ENCODE data around the gene CBX6. TPM values are rescaled to one million over a fixed set of nuclear protein-coding genes. Genes with fewer than 3 reads are reported as not detected.
A peak's percentile ranks its signal among the peaks of the same experiment; 100 is the strongest.

The CBX6 gene
- 131 and 136 TPM in 2 replicates for total RNA-seq (2021)
- Bru-seq, nascent RNA = percentile 82 among the genes with signal in this experiment
- BruChase-seq, experiment 1, labeled RNA remaining after a 2-hour chase = percentile 95 among the genes with signal in this experiment
- percentile 98 among the genes with signal in this experiment for BruChase-seq, experiment 2, labeled RNA remaining after a 6-hour chase
- long read RNA-seq, full-length matches to known transcripts = 21 of 99 reads
- long read RNA-seq, partial matches to known transcripts = 48 of 99 reads
- long read RNA-seq, other reads (novel, unspliced or antisense) = 30 of 99 reads

DNA sequence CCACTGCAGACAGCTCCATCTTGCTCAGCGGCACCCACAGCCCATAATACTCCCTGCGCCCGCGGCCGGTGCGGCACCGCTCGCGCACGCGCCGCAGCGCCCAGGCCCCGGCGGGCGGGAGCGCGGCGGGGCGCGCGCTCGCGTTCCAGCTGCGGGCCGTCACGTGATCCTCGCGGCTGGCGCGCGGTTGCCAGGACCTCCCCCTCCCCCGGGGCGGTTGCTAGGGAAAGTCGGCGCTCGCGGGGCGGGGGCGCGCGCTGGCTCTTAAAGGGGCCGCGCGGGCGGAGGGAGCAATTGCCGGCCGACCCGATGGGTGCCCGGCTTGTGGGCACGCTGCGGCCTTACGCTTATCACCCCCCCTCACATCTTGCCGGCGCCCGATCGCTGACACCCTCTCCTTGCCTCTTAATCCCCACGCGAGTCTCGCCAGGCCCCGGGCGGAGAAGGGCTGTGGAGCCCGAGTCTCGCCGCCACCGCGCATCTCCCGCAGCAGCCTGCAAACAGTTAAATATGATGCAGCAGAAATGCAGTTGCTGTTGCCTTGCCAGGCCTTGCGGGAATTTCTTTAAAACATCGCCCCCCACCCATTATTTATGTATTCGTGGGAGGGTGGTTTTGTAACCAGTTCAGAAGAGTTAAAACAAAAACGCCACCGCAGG is at the start of gene CBX6:
Gene CBX6, minus strand, starts transcription at position 45 of the 659 bp plus-strand sequence. Its CDS starts 26 bp downstream, at position 19.
- ChIA-PET POLR2A (ENCODE audit: unreplicated experiment) (interaction anchor here (0.5 to 0.9 kb wide), 4 partner anchors 10 to 341 kb away, joined by 3 to 29 read pairs (median 3); no protein-coding TSS in a partner anchor), CTCF (interaction anchor here (0.6 to 3.3 kb wide), 4 partner anchors 49 to 103 kb away, joined by 3 to 18 read pairs (median 7); no protein-coding TSS in a partner anchor)
- H3K4me3 ChIP-seq = peak within 1 kb of the TSS; percentile 83
- H3K4me2 ChIP-seq = peak within 1 kb of the TSS; percentile 100
- peaks cover 8% of the 10 kb centered on the region; the same call in 1 of the 2 replicates for H3K36me3 ChIP-seq (ENCODE audit: low read depth)
- H3K27ac ChIP-seq = peak within 1 kb of the TSS; percentile 62
- DNase-seq = peak; percentile 73 to 97
- intact Hi-C loops (cut with micrococcal nuclease; ENCODE audit: unreplicated experiment) = loop anchor here (1.0 to 5.0 kb wide), 4 partner anchors 55 to 1165 kb away; no protein-coding TSS in a partner anchor
- H3K4me1 ChIP-seq (replicated peaks; ENCODE audit: insufficient read depth) = peaks cover 28% of the 10 kb centered on the region
- peaks cover 48% of the 10 kb centered on the region for H3F3A ChIP-seq (ENCODE audit: insufficient read depth, low read depth)
- H3K27me3 ChIP-seq (ENCODE audit: insufficient read depth, low read depth) = no peaks in the 10 kb centered on the region
- TF ChIP-seq, protein P1, sequence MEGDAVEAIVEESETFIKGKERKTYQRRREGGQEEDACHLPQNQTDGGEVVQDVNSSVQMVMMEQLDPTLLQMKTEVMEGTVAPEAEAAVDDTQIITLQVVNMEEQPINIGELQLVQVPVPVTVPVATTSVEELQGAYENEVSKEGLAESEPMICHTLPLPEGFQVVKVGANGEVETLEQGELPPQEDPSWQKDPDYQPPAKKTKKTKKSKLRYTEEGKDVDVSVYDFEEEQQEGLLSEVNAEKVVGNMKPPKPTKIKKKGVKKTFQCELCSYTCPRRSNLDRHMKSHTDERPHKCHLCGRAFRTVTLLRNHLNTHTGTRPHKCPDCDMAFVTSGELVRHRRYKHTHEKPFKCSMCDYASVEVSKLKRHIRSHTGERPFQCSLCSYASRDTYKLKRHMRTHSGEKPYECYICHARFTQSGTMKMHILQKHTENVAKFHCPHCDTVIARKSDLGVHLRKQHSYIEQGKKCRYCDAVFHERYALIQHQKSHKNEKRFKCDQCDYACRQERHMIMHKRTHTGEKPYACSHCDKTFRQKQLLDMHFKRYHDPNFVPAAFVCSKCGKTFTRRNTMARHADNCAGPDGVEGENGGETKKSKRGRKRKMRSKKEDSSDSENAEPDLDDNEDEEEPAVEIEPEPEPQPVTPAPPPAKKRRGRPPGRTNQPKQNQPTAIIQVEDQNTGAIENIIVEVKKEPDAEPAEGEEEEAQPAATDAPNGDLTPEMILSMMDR (conservative IDR thresholded peaks at IDR 0.05) = no peak
- no peak for TF ChIP-seq EZH2 (IDR thresholded peaks at IDR 0.05; ENCODE audit: low read depth)
- BruUV-seq (replicated peaks) = TSS peak; percentile 50
- peaks cover 32% of the 10 kb centered on the region for H3K79me2 ChIP-seq (ENCODE audit: low read depth)
- no peaks in the 10 kb centered on the region for H3K9me2 ChIP-seq (ENCODE audit: insufficient read depth)
- H2AFZ ChIP-seq = peak within 1 kb of the TSS; percentile 96
- no peaks in the 10 kb centered on the region for H3K9me3 ChIP-seq (ENCODE audit: insufficient read depth, low read depth)
- H4K20me1 ChIP-seq (ENCODE audit: insufficient read depth) = peaks cover 6% of the 10 kb centered on the region; the same call in 1 of the 2 replicates

DNA sequence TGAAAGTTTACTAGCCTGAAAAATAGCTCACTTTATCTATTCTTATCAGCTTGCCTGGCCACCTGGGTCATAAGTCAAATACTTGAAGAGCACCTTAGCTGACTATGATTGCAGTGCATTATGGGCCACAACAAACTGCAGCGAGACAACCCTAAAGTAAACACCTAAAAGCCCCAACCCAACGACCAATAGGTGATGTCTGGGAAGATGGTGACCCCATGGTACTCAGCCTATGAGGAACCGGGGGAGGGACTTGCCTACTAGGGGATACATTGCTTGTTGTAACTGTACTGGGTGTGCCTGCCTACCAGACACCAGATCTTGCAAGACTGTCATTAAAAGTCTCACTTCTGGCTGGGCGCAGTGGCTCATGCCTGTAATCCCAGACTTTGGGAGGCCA is 49.8 kb upstream of the CBX6 start:
- Histone ChIP-seq H4K20me1 (ENCODE audit: insufficient read depth) (no peaks in the 10 kb centered on the region), H3K9me2 (ENCODE audit: insufficient read depth) (no peaks in the 10 kb centered on the region), H3K79me2 (ENCODE audit: low read depth) (no peaks in the 10 kb centered on the region), H3K9me3 (ENCODE audit: insufficient read depth, low read depth) (no peaks in the 10 kb centered on the region), H3F3A (ENCODE audit: insufficient read depth, low read depth) (peaks cover 56% of the 10 kb centered on the region), H3K27me3 (ENCODE audit: insufficient read depth, low read depth) (peaks cover 6% of the 10 kb centered on the region; the same call in 1 of the 2 replicates), H2AFZ (no peak overlapping the region), H3K36me3 (ENCODE audit: low read depth) (no peaks in the 10 kb centered on the region), H3K27ac (peak overlapping the region; percentile 38), H3K4me3 (no peak overlapping the region), H3K4me2 (peak overlapping the region; percentile 83), H3K4me1 (replicated peaks; ENCODE audit: insufficient read depth) (peaks cover 58% of the 10 kb centered on the region)
- DNase-seq = peak; percentile 74 to 82
- ChIA-PET CTCF (interaction anchor here (0.5 to 1.8 kb wide), 3 partner anchors 20 to 153 kb away, joined by 3 to 8 read pairs (median 8); no protein-coding TSS in a partner anchor), POLR2A (ENCODE audit: unreplicated experiment) (interaction anchor here (0.5 to 1.3 kb wide), 5 partner anchors 63 to 1122 kb away, joined by 4 to 46 read pairs (median 6); no protein-coding TSS in a partner anchor)
- TF ChIP-seq, protein P1 (conservative IDR thresholded peaks at IDR 0.05) = no peak
- TF ChIP-seq EZH2 (IDR thresholded peaks at IDR 0.05; ENCODE audit: low read depth) = no peak
- no TSS peak for BruUV-seq (replicated peaks)
- intact Hi-C loops (cut with micrococcal nuclease; ENCODE audit: unreplicated experiment) = loop anchor here (2.0 to 5.0 kb wide), 2 partner anchors 63 to 155 kb away; no protein-coding TSS in a partner anchor

DNA sequence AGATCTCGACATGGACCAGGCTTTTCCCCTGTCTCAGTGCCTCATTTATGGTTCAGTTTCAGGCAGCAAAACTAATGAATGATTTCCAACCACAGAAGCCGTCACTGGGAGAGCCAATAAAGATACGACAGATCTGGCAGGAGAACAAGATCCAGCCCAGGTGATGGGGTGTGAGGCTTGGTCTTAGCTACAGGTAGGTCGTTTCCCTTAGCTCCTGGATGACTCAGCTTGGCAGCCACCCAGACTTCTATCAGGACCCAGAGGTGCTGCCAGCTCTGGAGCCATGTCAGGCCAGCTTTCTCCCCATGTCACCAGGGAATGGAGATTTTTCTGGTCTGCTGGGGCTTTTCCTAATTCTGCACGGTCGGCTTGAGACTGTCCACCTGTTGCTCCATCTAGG is 49.1 kb upstream of the CBX6 start:
- H3K27ac ChIP-seq = peak overlapping the region; percentile 38
- H3K9me2 ChIP-seq (ENCODE audit: insufficient read depth) = no peaks in the 10 kb centered on the region
- peaks cover 57% of the 10 kb centered on the region for H3K4me1 ChIP-seq (replicated peaks; ENCODE audit: insufficient read depth)
- TF ChIP-seq EZH2 (IDR thresholded peaks at IDR 0.05; ENCODE audit: low read depth) = no peak
- TF ChIP-seq, protein P1 (conservative IDR thresholded peaks at IDR 0.05) = no peak
- no peak overlapping the region for H3K4me3 ChIP-seq
- no peaks in the 10 kb centered on the region for H3K36me3 ChIP-seq (ENCODE audit: low read depth)
- peak; percentile 93 to 94 for DNase-seq
- CTCF ChIA-PET = interaction anchor here (0.5 to 1.8 kb wide), 7 partner anchors 20 to 440 kb away, joined by 3 to 8 read pairs (median 4); partner anchors contain the start of gene CBX6
- no peaks in the 10 kb centered on the region for H3K9me3 ChIP-seq (ENCODE audit: insufficient read depth, low read depth)
- BruUV-seq (replicated peaks) = no TSS peak
- H2AFZ ChIP-seq = no peak overlapping the region
- H3K27me3 ChIP-seq (ENCODE audit: insufficient read depth, low read depth) = peaks cover 13% of the 10 kb centered on the region; the same call in 1 of the 2 replicates
- no peaks in the 10 kb centered on the region for H4K20me1 ChIP-seq (ENCODE audit: insufficient read depth)
- intact Hi-C loops (cut with micrococcal nuclease; ENCODE audit: unreplicated experiment) = loop anchor here (2.0 to 5.0 kb wide), 2 partner anchors 64 to 154 kb away; no protein-coding TSS in a partner anchor
- POLR2A ChIA-PET (ENCODE audit: unreplicated experiment) = interaction anchor here (0.5 to 1.3 kb wide), 8 partner anchors 21 to 1123 kb away, joined by 3 to 46 read pairs (median 5); partner anchors contain the start of gene APOBEC3A
- H3F3A ChIP-seq (ENCODE audit: insufficient read depth, low read depth) = peaks cover 55% of the 10 kb centered on the region
- peak overlapping the region; percentile 83 for H3K4me2 ChIP-seq
- H3K79me2 ChIP-seq (ENCODE audit: low read depth) = no peaks in the 10 kb centered on the region
